ENCODE data around the gene PPP4R3B. TPM values are rescaled to one million over a fixed set of nuclear protein-coding genes. Genes with fewer than 3 reads are reported as not detected.

Gene PPP4R3B
- total and polyA plus RNA-seq, 2 of the 8 experiments (the other 6 are each of a cell fraction or from before 2014, with no cell fraction given) = 8.5 to 39.1 TPM

- Histone ChIP-seq H3K27ac (ENCODE audit: low read depth, low read length) (no peak overlapping the region), H4K91ac (replicated peaks; ENCODE audit: insufficient read length, low read length) (no peak overlapping the region), H4K8ac (ENCODE audit: extremely low read depth, insufficient read depth, low read length) (no peak overlapping the region), H3K36me3 (ENCODE audit: control insufficient read depth in 2 of 4, insufficient read depth in 4 of 4, low read length in 3 of 4) (peaks cover 3 to 60% (median 34%) of the 10 kb centered on the region in 4 experiments), H2BK15ac (ENCODE audit: low read length) (no peak overlapping the region), H3K23me2 (ENCODE audit: low read depth, low read length) (no peaks in the 10 kb centered on the region), H3K79me2 (ENCODE audit: control insufficient read depth in 1 of 2, insufficient read depth in 2 of 2, low read length in 2 of 2) (no peaks in the 10 kb centered on the region), H3K79me1 (ENCODE audit: low read depth, low read length) (no peaks in the 10 kb centered on the region), H3K27me3 (replicated peaks in 1 of 4; ENCODE audit: control insufficient read depth in 3 of 4, extremely low read depth in 1 of 4, insufficient read depth in 3 of 4, low read length in 3 of 4) (no peaks in the 10 kb centered on the region), H3K18ac (ENCODE audit: extremely low read depth, low read length) (no peak overlapping the region), H3K4ac (replicated peaks; ENCODE audit: insufficient read length, low read depth, low read length) (no peak overlapping the region), H3K56ac (replicated peaks; ENCODE audit: insufficient read length, low read depth, low read length) (no peak overlapping the region), H2BK20ac (ENCODE audit: low read length) (no peak overlapping the region), H4K20me1 (replicated peaks in 1 of 2; ENCODE audit: control insufficient read depth in 1 of 2, insufficient read depth in 2 of 2, low read length in 2 of 2) (no peaks in the 10 kb centered on the region), H3K4me2 (ENCODE audit: insufficient read depth in 1 of 2, low read depth in 2 of 2, low read length in 2 of 2) (no peak overlapping the region), H2AK5ac (ENCODE audit: low read depth, low read length) (no peak overlapping the region), H3K9ac (replicated peaks in 1 of 4; ENCODE audit: extremely low read depth in 1 of 4, low read depth in 3 of 4, low read length in 3 of 4) (no peak overlapping the region), H3K23ac (ENCODE audit: insufficient read length) (no peak overlapping the region), H2BK12ac (ENCODE audit: low read depth, low read length) (no peak overlapping the region), H2BK120ac (replicated peaks; ENCODE audit: low read depth, low read length) (no peak overlapping the region), H4K5ac (ENCODE audit: insufficient read length, low read depth, low read length) (no peak overlapping the region), H3K4me3 (ENCODE audit: extremely low read depth in 1 of 4, insufficient read depth in 2 of 4, low read depth in 3 of 4, low read length in 4 of 4) (no peak overlapping the region), H3K14ac (ENCODE audit: insufficient read length) (no peak overlapping the region), H2BK5ac (ENCODE audit: low read depth, low read length) (no peak overlapping the region), H3K9me3 (ENCODE audit: insufficient read depth in 2 of 2, low read depth in 1 of 2, low read length in 1 of 2) (peaks cover 3 to 6% of the 10 kb centered on the region in 2 experiments; a peak in 3 of 4 replicates), H3K4me1 (replicated peaks in 1 of 4; ENCODE audit: control insufficient read depth in 3 of 4, insufficient read depth in 4 of 4, low read length in 3 of 4) (no peaks in the 10 kb centered on the region), H2AFZ (ENCODE audit: low read length) (no peak overlapping the region)
- WGBS, 2 experiments (ENCODE audit: extremely low coverage in 1 of 2, insufficient coverage in 1 of 2, insufficient read length in 1 of 2, insufficient replicate concordance in 2 of 2, low coverage in 1 of 2, low lambda C conversion rate in 2 of 2, missing lambda C conversion rate in 1 of 2) = 84% methylated on average over 3 of the region's 3 CpGs; no CpG with 5 or more reads in 1 of the 2 experiments
- FAIRE-seq = no peak
- no peak for DNase-seq (ENCODE audit: low read depth in 1 of 2, low spot score in 2 of 2)
- ChIA-PET CTCF (ENCODE audit: partially characterized antibody) (interaction anchor here (0.5 kb wide), 1 partner anchor 11 kb away, joined by 3 read pairs; no protein-coding TSS in a partner anchor), POLR2A (ENCODE audit: partially characterized antibody) (no interaction called here)
- TF ChIP-seq KDM5A (IDR thresholded peaks at IDR 0.05; ENCODE audit: low read length) (no peak), SIN3A (conservative IDR thresholded peaks at IDR 0.05 in 1 of 2, IDR thresholded peaks at IDR 0.05 in 1 of 2; ENCODE audit: low read depth in 1 of 2, low read length in 2 of 2) (no peak), NANOG (IDR thresholded peaks at IDR 0.05; ENCODE audit: insufficient read depth, low read depth, low read length, poor library complexity, severe bottlenecking) (no peak), KDM4A (IDR thresholded peaks at IDR 0.05; ENCODE audit: low read depth, low read length, severe bottlenecking) (no peak), JUN (IDR thresholded peaks at IDR 0.05; ENCODE audit: low read depth, low read length) (no peak), POLR2A (IDR thresholded peaks at IDR 0.05; ENCODE audit: control extremely low read depth in 1 of 2, low read depth in 2 of 2, low read length in 2 of 2) (no peak), E2F6 (IDR thresholded peaks at IDR 0.05) (no peak), SAP30 (IDR thresholded peaks at IDR 0.05; ENCODE audit: insufficient read depth, insufficient replicate concordance, low read length) (no peak), EGR1 (IDR thresholded peaks at IDR 0.05; ENCODE audit: borderline replicate concordance, low read depth, low read length) (no peak), SIX5 (IDR thresholded peaks at IDR 0.05; ENCODE audit: low read depth, low read length) (no peak), KDM1A (IDR thresholded peaks at IDR 0.05; ENCODE audit: borderline replicate concordance, low read length) (no peak), CEBPB (IDR thresholded peaks at IDR 0.05; ENCODE audit: low read depth, low read length) (no peak), TAF1 (IDR thresholded peaks at IDR 0.05; ENCODE audit: low read depth, low read length) (no peak), CHD2 (IDR thresholded peaks at IDR 0.05; ENCODE audit: low read length) (no peak)
These were observed 56.6 kb downstream of the PPP4R3B start for GRCh38 chr2:55560855-55561254.
